Glomerular endothelial cell (primary cell): ENCODE measurements around the gene RPA4. TPM values are rescaled to one million over a fixed set of nuclear protein-coding genes. Genes with fewer than 3 reads are reported as not detected.
"Not testable (repeated sequence)": the region's sequence is repeated elsewhere in the genome, so short reads cannot be mapped to it uniquely, and the experiment has no call there.

Source experiments
- DNase-seq: peaks from one replicate; pipeline ENCODE4 v3.0.0-alpha.2; 2011; ENCODE audit warnings: low read depth, low spot score; ENCODE audit errors: extremely low read depth
- total RNA-seq: library from RNA; depleted of rRNA; stranded (reverse); fragments of >200 nt; gene quantifications from 2 replicates; pipeline ENCODE4 v1.2.3, GENCODE V29; 2015

RPA4 gene
- total RNA-seq = 0.87 and 2.3 TPM in 2 replicates

GRCh38 chrX:96883608-96884007, at the start of gene RPA4:
Gene RPA4, plus strand, starts transcription at chrX:96883908. Its CDS starts 403 bp downstream, at chrX:96884311.
- no peak for DNase-seq

GRCh38 chrX:96834137-96834536, 49.6 kb upstream of the RPA4 start:
- no peak for DNase-seq

- no peak for DNase-seq
Observed at GRCh38 chrX:96835660-96836289, 47.9 kb upstream of the RPA4 start.

GRCh38 chrX:96837808-96838207, 45.9 kb upstream of the RPA4 start:
- DNase-seq = no peak

GRCh38 chrX:96838537-96838936, 45.2 kb upstream of the RPA4 start:
- DNase-seq = no peak

- no peak for DNase-seq
Observed at GRCh38 chrX:96841325-96841724, 42.4 kb upstream of the RPA4 start.

- not testable (repeated sequence) for DNase-seq
Observed at GRCh38 chrX:96841866-96842265, 41.8 kb upstream of the RPA4 start.

- no peak for DNase-seq
Observed at GRCh38 chrX:96843566-96843965, 40.1 kb upstream of the RPA4 start.

- DNase-seq = no peak
Observed at GRCh38 chrX:96846841-96847240, 36.9 kb upstream of the RPA4 start.

- not testable (repeated sequence) for DNase-seq
Observed at GRCh38 chrX:96859422-96859821, 24.3 kb upstream of the RPA4 start.

- DNase-seq = no peak
Observed at GRCh38 chrX:96861218-96861617, 22.5 kb upstream of the RPA4 start.

GRCh38 chrX:96861661-96862060, 22.0 kb upstream of the RPA4 start:
- no peak for DNase-seq

GRCh38 chrX:96884027-96884426, 319 bp downstream of the RPA4 start:
- no peak for DNase-seq

- DNase-seq = no peak
Observed at GRCh38 chrX:96889726-96890125, 6.0 kb downstream of the RPA4 start.

- DNase-seq = peak; percentile 54
Observed at GRCh38 chrX:96906741-96907140, 23.0 kb downstream of the RPA4 start.

GRCh38 chrX:96907516-96908272, 24.0 kb downstream of the RPA4 start:
- DNase-seq = no peak

GRCh38 chrX:96909291-96909690, 25.6 kb downstream of the RPA4 start:
- DNase-seq = peak; percentile 36

- DNase-seq = no peak
Observed at GRCh38 chrX:96918864-96919263, 35.2 kb downstream of the RPA4 start.

- DNase-seq = no peak
Observed at GRCh38 chrX:96919672-96920071, 36.0 kb downstream of the RPA4 start.

- peak; percentile 34 for DNase-seq
Observed at GRCh38 chrX:96924581-96924980, 40.9 kb downstream of the RPA4 start.

GRCh38 chrX:96929036-96929435, 45.3 kb downstream of the RPA4 start:
- DNase-seq = no peak
